ENCODE data around the gene CYP27C1.

CYP27C1 gene

GRCh38 chr2:127155028-127155581 lies 65.0 kb downstream of the CYP27C1 start:
- TF ChIP-seq CTCF (IDR thresholded peaks at IDR 0.05; ENCODE audit: extremely low read depth, insufficient read depth, missing control alignments): no peak
- DNase-seq (ENCODE audit: low spot score): no peak
- in situ Hi-C loops (cut with MboI; ENCODE audit: low pct_unique_long_range_greater_than_20kb, low sequenced_read_pairs, unreplicated experiment): no loop called here

GRCh38 chr2:127154396-127154795 lies 65.7 kb downstream of the CYP27C1 start:
- in situ Hi-C loops (cut with MboI; ENCODE audit: low pct_unique_long_range_greater_than_20kb, low sequenced_read_pairs, unreplicated experiment): no loop called here
- no peak for DNase-seq (ENCODE audit: low spot score)
- no peak for TF ChIP-seq CTCF (IDR thresholded peaks at IDR 0.05; ENCODE audit: extremely low read depth, insufficient read depth, missing control alignments)

- in situ Hi-C loops (cut with MboI; ENCODE audit: low pct_unique_long_range_greater_than_20kb, low sequenced_read_pairs, unreplicated experiment): no loop called here
- no peak for TF ChIP-seq CTCF (IDR thresholded peaks at IDR 0.05; ENCODE audit: extremely low read depth, insufficient read depth, missing control alignments)
- no peak for DNase-seq (ENCODE audit: low spot score)
Observed at GRCh38 chr2:127153691-127154158, 66.4 kb downstream of the CYP27C1 start.

- DNase-seq (ENCODE audit: low spot score): no peak
- in situ Hi-C loops (cut with MboI; ENCODE audit: low pct_unique_long_range_greater_than_20kb, low sequenced_read_pairs, unreplicated experiment): no loop called here
- TF ChIP-seq CTCF (IDR thresholded peaks at IDR 0.05; ENCODE audit: extremely low read depth, insufficient read depth, missing control alignments): no peak
Observed at GRCh38 chr2:127150996-127151395, 69.1 kb downstream of the CYP27C1 start.

- in situ Hi-C loops (cut with MboI; ENCODE audit: low pct_unique_long_range_greater_than_20kb, low sequenced_read_pairs, unreplicated experiment): no loop called here
- no peak for TF ChIP-seq CTCF (IDR thresholded peaks at IDR 0.05; ENCODE audit: extremely low read depth, insufficient read depth, missing control alignments)
- DNase-seq (ENCODE audit: low spot score): no peak
Observed at GRCh38 chr2:127149384-127149783, 70.7 kb downstream of the CYP27C1 start.

- DNase-seq (ENCODE audit: low spot score): no peak
- in situ Hi-C loops (cut with MboI; ENCODE audit: low pct_unique_long_range_greater_than_20kb, low sequenced_read_pairs, unreplicated experiment): no loop called here
- TF ChIP-seq CTCF (IDR thresholded peaks at IDR 0.05; ENCODE audit: extremely low read depth, insufficient read depth, missing control alignments): no peak
Observed at GRCh38 chr2:127146820-127147502, 73.1 kb downstream of the CYP27C1 start.

Measured in GM13977 (cell line).